ENCODE data around the gene PBX3. TPM values are rescaled to one million over a fixed set of nuclear protein-coding genes. Genes with fewer than 3 reads are reported as not detected.

PBX3 gene
- total and polyA plus RNA-seq, 9 of the 15 experiments (the other 6 are each of a cell fraction or from before 2014, with no cell fraction given) = 0.14 to 5.8 (median 0.92) TPM

GRCh38 chr9:125950880-125951471, 203.8 kb downstream of the PBX3 start:
- Histone ChIP-seq H4K20me1 (replicated peaks; ENCODE audit: control insufficient read depth, insufficient read depth, low read length) (no peaks in the 10 kb centered on the region), H3K4me1 (replicated peaks in 1 of 2; ENCODE audit: control insufficient read depth in 2 of 2, insufficient read depth in 2 of 2, low read length in 2 of 2) (no peaks in the 10 kb centered on the region), H2AFZ (ENCODE audit: low read depth, low read length) (no peak overlapping the region), H3K9ac (ENCODE audit: insufficient read depth in 1 of 2, low read depth in 2 of 2, low read length in 2 of 2) (no peak overlapping the region), H3K9me1 (ENCODE audit: control insufficient read depth, insufficient read depth, low read length) (no peaks in the 10 kb centered on the region), H3K9me3 (replicated peaks; ENCODE audit: control insufficient read depth, insufficient read depth, low read depth, low read length) (no peaks in the 10 kb centered on the region), H3K4me3 (no peak overlapping the region), H3K4me2 (ENCODE audit: insufficient read depth, low read length) (no peak overlapping the region), H3K27ac (ENCODE audit: extremely low read depth, low read depth, low read length) (no peak overlapping the region), H3K27me3 (ENCODE audit: control insufficient read depth in 2 of 2, insufficient read depth in 2 of 2, low read length in 2 of 2) (peaks cover 5 to 8% of the 10 kb centered on the region in 2 experiments; a peak in 4 of 5 replicates), H3K36me3 (ENCODE audit: control insufficient read depth, insufficient read depth, low read length) (no peaks in the 10 kb centered on the region), H3K79me2 (ENCODE audit: control insufficient read depth, insufficient read depth, low read length) (no peaks in the 10 kb centered on the region)
- BruUV-seq (replicated peaks) = no TSS peak
- ChIA-PET CTCF (ENCODE audit: low intra/inter-chr PET ratio) (no interaction called here), POLR2A (no interaction called here)
- intact Hi-C loops (cut with micrococcal nuclease) (no loop called here), in situ Hi-C loops (cut with MboI) (no loop called here)
- FAIRE-seq = no peak
- DNase-seq (ENCODE audit: extremely low read depth in 1 of 4, low spot score in 3 of 4) = no peak
- TF ChIP-seq CGGBP1 (CRISPR knock-in tag; IDR thresholded peaks at IDR 0.05) (no peak), ZNF77 (CRISPR knock-in tag; IDR thresholded peaks at IDR 0.05) (no peak), FOXM1 (IDR thresholded peaks at IDR 0.05; ENCODE audit: low read depth) (no peak), FOXM1 (CRISPR knock-in tag; IDR thresholded peaks at IDR 0.05; ENCODE audit: low read depth) (no peak), TEAD1 (CRISPR knock-in tag; IDR thresholded peaks at IDR 0.05) (no peak), BMI1 (IDR thresholded peaks at IDR 0.05; ENCODE audit: low read length) (no peak), SIN3A (IDR thresholded peaks at IDR 0.05; ENCODE audit: borderline replicate concordance in 2 of 2, control insufficient read depth in 1 of 2, low read depth in 2 of 2, low read length in 2 of 2) (no peak), ZBED1 (IDR thresholded peaks at IDR 0.05) (no peak), ARID2 (IDR thresholded peaks at IDR 0.05) (no peak), DDX20 (tag; IDR thresholded peaks at IDR 0.05; ENCODE audit: low read depth) (no peak), ARID3B (CRISPR knock-in tag; IDR thresholded peaks at IDR 0.05; ENCODE audit: borderline replicate concordance) (no peak), CREBBP (IDR thresholded peaks at IDR 0.05; ENCODE audit: low read depth, low read length) (no peak), HOMEZ (CRISPR knock-in tag; IDR thresholded peaks at IDR 0.05) (no peak), MAX (CRISPR knock-in tag; IDR thresholded peaks at IDR 0.05) (no peak), TRIM24 (IDR thresholded peaks at IDR 0.05) (no peak), ZNF133 (CRISPR knock-in tag; IDR thresholded peaks at IDR 0.05) (no peak)
- 6% methylated on average over 4 of the region's 4 CpGs for WGBS (ENCODE audit: insufficient coverage, low coverage, missing lambda C conversion rate)
- ATAC-seq = no peak
